Mesodermal cell (in vitro differentiated cells): Measurements from ENCODE around the gene SREK1.

ENCODE experiments used
- H3K27ac ChIP-seq: 2 replicates; pipeline ENCODE4 v1.7.0; 2013; ENCODE audit warnings: mild to moderate bottlenecking, low read depth, low read length, moderate library complexity; ENCODE audit not compliant: severe bottlenecking
- H3K36me3 ChIP-seq: 2 replicates; pipeline ENCODE4 v1.7.1; 2013; ENCODE audit warnings: mild to moderate bottlenecking, low read length, moderate library complexity; ENCODE audit not compliant: control insufficient read depth, insufficient read depth
- H3K4me1 ChIP-seq: one replicate; pipeline ENCODE4 v1.7.1; 2013; ENCODE audit warnings: mild to moderate bottlenecking, low read length; ENCODE audit not compliant: insufficient read depth, control insufficient read depth, poor library complexity, severe bottlenecking
- H3K4me3 ChIP-seq: 2 replicates; pipeline ENCODE4 v1.7.0; 2013; ENCODE audit warnings: low read length, control low read depth, mild to moderate bottlenecking; ENCODE audit not compliant: insufficient read depth, poor library complexity, severe bottlenecking; ENCODE audit errors: extremely low read depth
- H3K9me3 ChIP-seq: 2 replicates; pipeline ENCODE4 v1.7.1; 2013; ENCODE audit warnings: mild to moderate bottlenecking, low read length, moderate library complexity; ENCODE audit not compliant: control insufficient read depth
- WGBS, 2 experiments: methylation state at CpG; one replicate each; pipeline ENCODE4 v1.1.5; 2013; ENCODE audit warnings: missing lambda C conversion rate in 2 of 2; ENCODE audit not compliant: insufficient coverage in 2 of 2; 5-methylcytosine and 5-hydroxymethylcytosine counted together

The SREK1 gene

GRCh38 chr5:66164044-66164790 is 20.1 kb downstream of the SREK1 start:
- Histone ChIP-seq H3K9me3 (no peaks in the 10 kb centered on the region), H3K4me3 (no peak overlapping the region), H3K36me3 (peaks cover 74% of the 10 kb centered on the region), H3K27ac (no peak overlapping the region), H3K4me1 (no peaks in the 10 kb centered on the region)
- 97 to 100% methylated on average over 4 to 5 of the region's 8 CpGs for WGBS, 2 experiments

GRCh38 chr5:66168226-66168625 is 24.1 kb downstream of the SREK1 start:
- Histone ChIP-seq H3K36me3 (peaks cover 74% of the 10 kb centered on the region), H3K27ac (no peak overlapping the region), H3K4me1 (no peaks in the 10 kb centered on the region), H3K9me3 (no peaks in the 10 kb centered on the region), H3K4me3 (no peak overlapping the region)
- WGBS, 2 experiments = 95 to 96% methylated on average over 3 to 4 of the region's 4 CpGs

- H3K9me3 ChIP-seq = no peaks in the 10 kb centered on the region
Observed at GRCh38 chr5:66169534-66169933, 25.4 kb downstream of the SREK1 start.

GRCh38 chr5:66170195-66170919 is 26.3 kb downstream of the SREK1 start:
- H3K27ac ChIP-seq = no peak overlapping the region
- no peaks in the 10 kb centered on the region for H3K4me1 ChIP-seq
- peaks cover 68% of the 10 kb centered on the region for H3K36me3 ChIP-seq
- WGBS, 2 experiments = 91 to 95% methylated on average over 9 of the region's 10 CpGs
- no peak overlapping the region for H3K4me3 ChIP-seq
- no peaks in the 10 kb centered on the region for H3K9me3 ChIP-seq

More at GRCh38 chr5:66169534-66169933, 25.4 kb downstream of the SREK1 start:
- H3K36me3 ChIP-seq = peaks cover 65% of the 10 kb centered on the region
- no peak overlapping the region for H3K4me3 ChIP-seq
- no peak overlapping the region for H3K27ac ChIP-seq
- H3K4me1 ChIP-seq = no peaks in the 10 kb centered on the region
- WGBS, 2 experiments = no CpG with 5 or more reads among the region's 4 CpGs

- Histone ChIP-seq H3K27ac (no peak overlapping the region), H3K36me3 (peaks cover 67% of the 10 kb centered on the region), H3K9me3 (no peaks in the 10 kb centered on the region), H3K4me1 (no peaks in the 10 kb centered on the region), H3K4me3 (no peak overlapping the region)
- WGBS, 2 experiments = 100% methylated on average over 1 of the region's 6 CpGs; no CpG with 5 or more reads in 1 of the 2 experiments
Observed at GRCh38 chr5:66171349-66172344, 27.5 kb downstream of the SREK1 start.

GRCh38 chr5:66174338-66174737 is 30.2 kb downstream of the SREK1 start:
- Histone ChIP-seq H3K4me3 (no peak overlapping the region), H3K27ac (no peak overlapping the region), H3K9me3 (no peaks in the 10 kb centered on the region), H3K4me1 (no peaks in the 10 kb centered on the region), H3K36me3 (peaks cover 72% of the 10 kb centered on the region)
- 100% methylated on average over 2 of the region's 3 CpGs; no CpG with 5 or more reads in 1 of the 2 experiments for WGBS, 2 experiments

- Histone ChIP-seq H3K9me3 (no peaks in the 10 kb centered on the region), H3K27ac (no peak overlapping the region), H3K36me3 (peaks cover 61% of the 10 kb centered on the region), H3K4me1 (no peaks in the 10 kb centered on the region), H3K4me3 (no peak overlapping the region)
- WGBS, 2 experiments = no CpG with 5 or more reads among the region's 1 CpG
Observed at GRCh38 chr5:66178799-66179198, 34.7 kb downstream of the SREK1 start.

- no peak overlapping the region for H3K27ac ChIP-seq
- H3K9me3 ChIP-seq = no peaks in the 10 kb centered on the region
- no peaks in the 10 kb centered on the region for H3K4me1 ChIP-seq
- H3K4me3 ChIP-seq = no peak overlapping the region
- peaks cover 60% of the 10 kb centered on the region for H3K36me3 ChIP-seq
- WGBS, 2 experiments = 100% methylated on average over 1 of the region's 1 CpG; no CpG with 5 or more reads in 1 of the 2 experiments
Observed at GRCh38 chr5:66179297-66180051, 35.4 kb downstream of the SREK1 start.

- Histone ChIP-seq H3K4me1 (no peaks in the 10 kb centered on the region), H3K27ac (no peak overlapping the region), H3K9me3 (no peaks in the 10 kb centered on the region), H3K4me3 (no peak overlapping the region), H3K36me3 (peaks cover 50% of the 10 kb centered on the region)
- WGBS, 2 experiments = 100% methylated on average over 1 of the region's 3 CpGs
Observed at GRCh38 chr5:66180282-66181155, 36.4 kb downstream of the SREK1 start.
